C4-2B (cell line): ENCODE measurements around the gene THRB.

Source experiments
- CTCF ChIP-seq: fragments of 450-650 bp; conservative IDR thresholded peaks from 2 replicates; pipeline ENCODE4 v1.5.1; 2017; ENCODE audit warnings: mild to moderate bottlenecking
- ZFX ChIP-seq: fragments of 450-650 bp; IDR thresholded peaks from 2 replicates; pipeline ENCODE4 v1.6.1; 2017

GRCh38 chr3:24435584-24435983 is 59.1 kb downstream of the THRB start:
- no peak for TF ChIP-seq CTCF
- TF ChIP-seq ZFX, result no peak
